ENCODE measurements around the gene COMMD8. TPM values are rescaled to one million over a fixed set of nuclear protein-coding genes. Genes with fewer than 3 reads are reported as not detected.
A peak's percentile ranks its signal among the peaks of the same experiment; 100 is the strongest.
"Not testable (repeated sequence)": the region's sequence is repeated elsewhere in the genome, so short reads cannot be mapped to it uniquely, and the experiment has no call there.

COMMD8 gene
- total RNA-seq, 1 donor from 2014 or later = 33.7 TPM

DNA sequence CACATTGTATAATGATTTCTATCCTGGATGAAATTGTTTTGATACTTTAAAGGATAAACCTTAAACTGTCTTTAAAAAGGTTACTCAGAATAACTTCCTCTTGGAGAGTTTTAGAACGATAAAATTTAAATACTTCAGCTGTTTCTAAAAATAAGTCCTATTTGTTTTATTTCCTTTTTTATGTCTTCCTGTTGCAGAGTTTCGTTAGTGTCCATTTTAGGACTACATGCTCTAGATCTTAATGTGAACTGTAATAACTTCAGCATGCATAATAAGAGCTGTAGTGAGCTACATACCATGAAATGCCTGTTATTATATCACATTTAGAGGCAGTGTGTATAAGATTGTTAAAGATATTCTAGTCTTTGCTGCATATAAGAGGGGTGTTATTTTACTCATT, 36.2 kb upstream of the COMMD8 start:
- no peak for DNase-seq (ENCODE audit: low read depth)
- Histone ChIP-seq H3K36me3 (ENCODE audit: control insufficient read depth, insufficient read depth, low read length) (no peaks in the 10 kb centered on the region), H3K4me3 (ENCODE audit: low read depth, low read length) (no peak overlapping the region), H3K27me3 (ENCODE audit: control insufficient read depth, insufficient read depth, low read length) (no peaks in the 10 kb centered on the region)
- TF ChIP-seq, protein P1, sequence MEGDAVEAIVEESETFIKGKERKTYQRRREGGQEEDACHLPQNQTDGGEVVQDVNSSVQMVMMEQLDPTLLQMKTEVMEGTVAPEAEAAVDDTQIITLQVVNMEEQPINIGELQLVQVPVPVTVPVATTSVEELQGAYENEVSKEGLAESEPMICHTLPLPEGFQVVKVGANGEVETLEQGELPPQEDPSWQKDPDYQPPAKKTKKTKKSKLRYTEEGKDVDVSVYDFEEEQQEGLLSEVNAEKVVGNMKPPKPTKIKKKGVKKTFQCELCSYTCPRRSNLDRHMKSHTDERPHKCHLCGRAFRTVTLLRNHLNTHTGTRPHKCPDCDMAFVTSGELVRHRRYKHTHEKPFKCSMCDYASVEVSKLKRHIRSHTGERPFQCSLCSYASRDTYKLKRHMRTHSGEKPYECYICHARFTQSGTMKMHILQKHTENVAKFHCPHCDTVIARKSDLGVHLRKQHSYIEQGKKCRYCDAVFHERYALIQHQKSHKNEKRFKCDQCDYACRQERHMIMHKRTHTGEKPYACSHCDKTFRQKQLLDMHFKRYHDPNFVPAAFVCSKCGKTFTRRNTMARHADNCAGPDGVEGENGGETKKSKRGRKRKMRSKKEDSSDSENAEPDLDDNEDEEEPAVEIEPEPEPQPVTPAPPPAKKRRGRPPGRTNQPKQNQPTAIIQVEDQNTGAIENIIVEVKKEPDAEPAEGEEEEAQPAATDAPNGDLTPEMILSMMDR (IDR thresholded peaks at IDR 0.05; ENCODE audit: insufficient read depth, low read length, poor library complexity, severe bottlenecking) = no peak

- Histone ChIP-seq H3K4me3 (ENCODE audit: low read depth, low read length) (no peak overlapping the region), H3K27me3 (ENCODE audit: control insufficient read depth, insufficient read depth, low read length) (no peaks in the 10 kb centered on the region), H3K36me3 (ENCODE audit: control insufficient read depth, insufficient read depth, low read length) (no peaks in the 10 kb centered on the region)
- TF ChIP-seq, protein P1 (IDR thresholded peaks at IDR 0.05; ENCODE audit: insufficient read depth, low read length, poor library complexity, severe bottlenecking) = no peak
- DNase-seq (ENCODE audit: low read depth) = no peak
Measured at GRCh38 chr4:47498899-47499298, 35.4 kb upstream of the COMMD8 start.

GRCh38 chr4:47494124-47494430, 30.6 kb upstream of the COMMD8 start:
- DNase-seq (ENCODE audit: low read depth) = no peak
- H3K36me3 ChIP-seq (ENCODE audit: control insufficient read depth, insufficient read depth, low read length) = no peaks in the 10 kb centered on the region
- no peak overlapping the region for H3K4me3 ChIP-seq (ENCODE audit: low read depth, low read length)
- H3K27me3 ChIP-seq (ENCODE audit: control insufficient read depth, insufficient read depth, low read length) = no peaks in the 10 kb centered on the region
- TF ChIP-seq, protein P1 (IDR thresholded peaks at IDR 0.05; ENCODE audit: insufficient read depth, low read length, poor library complexity, severe bottlenecking) = no peak

- TF ChIP-seq, protein P1 (IDR thresholded peaks at IDR 0.05; ENCODE audit: insufficient read depth, low read length, poor library complexity, severe bottlenecking) = no peak
- Histone ChIP-seq H3K36me3 (ENCODE audit: control insufficient read depth, insufficient read depth, low read length) (no peaks in the 10 kb centered on the region), H3K4me3 (ENCODE audit: low read depth, low read length) (no peak overlapping the region), H3K27me3 (ENCODE audit: control insufficient read depth, insufficient read depth, low read length) (no peaks in the 10 kb centered on the region)
- no peak for DNase-seq (ENCODE audit: low read depth)
Measured at GRCh38 chr4:47493238-47494123, 30.0 kb upstream of the COMMD8 start.

- DNase-seq (ENCODE audit: low read depth) = no peak
- TF ChIP-seq, protein P1 (IDR thresholded peaks at IDR 0.05; ENCODE audit: insufficient read depth, low read length, poor library complexity, severe bottlenecking) = peak; percentile 50
- Histone ChIP-seq H3K4me3 (ENCODE audit: low read depth, low read length) (no peak overlapping the region), H3K36me3 (ENCODE audit: control insufficient read depth, insufficient read depth, low read length) (no peaks in the 10 kb centered on the region), H3K27me3 (ENCODE audit: control insufficient read depth, insufficient read depth, low read length) (no peaks in the 10 kb centered on the region)
Measured at GRCh38 chr4:47490550-47490949, 27.0 kb upstream of the COMMD8 start.

DNA sequence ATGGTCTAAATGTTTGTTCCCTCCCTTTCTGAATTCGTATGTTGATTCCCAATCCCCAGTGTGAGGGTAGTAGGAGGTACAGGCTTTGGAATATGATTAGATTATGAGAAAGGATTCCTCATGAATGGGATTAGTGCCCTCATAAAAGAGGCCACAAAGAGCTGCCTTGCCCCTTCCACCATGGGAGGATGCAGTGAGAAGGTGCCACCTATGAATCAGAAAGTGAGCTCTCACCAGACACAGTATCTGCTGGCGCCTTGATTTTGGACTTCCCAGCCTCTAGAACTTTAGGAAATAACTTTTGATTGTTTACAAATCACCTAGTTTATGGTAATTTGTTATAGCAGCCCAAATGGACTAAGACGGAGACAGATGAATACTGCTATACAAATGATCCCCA, 25.2 kb upstream of the COMMD8 start:
- Histone ChIP-seq H3K4me3 (ENCODE audit: low read depth, low read length) (no peak overlapping the region), H3K27me3 (ENCODE audit: control insufficient read depth, insufficient read depth, low read length) (no peaks in the 10 kb centered on the region), H3K36me3 (ENCODE audit: control insufficient read depth, insufficient read depth, low read length) (no peaks in the 10 kb centered on the region)
- DNase-seq (ENCODE audit: low read depth) = no peak
- TF ChIP-seq, protein P1 (IDR thresholded peaks at IDR 0.05; ENCODE audit: insufficient read depth, low read length, poor library complexity, severe bottlenecking) = no peak

GRCh38 chr4:47486727-47487126, 23.2 kb upstream of the COMMD8 start:
- DNase-seq (ENCODE audit: low read depth); H3K27me3 ChIP-seq (ENCODE audit: control insufficient read depth, insufficient read depth, low read length); H3K36me3 ChIP-seq (ENCODE audit: control insufficient read depth, insufficient read depth, low read length): not testable (repeated sequence)
- H3K4me3 ChIP-seq (ENCODE audit: low read depth, low read length) = peak overlapping the region; percentile 60
